Measurements from ENCODE around the gene CD8B.
"Not testable (repeated sequence)": the region's sequence is repeated elsewhere in the genome, so short reads cannot be mapped to it uniquely, and the experiment has no call there.

DNA sequence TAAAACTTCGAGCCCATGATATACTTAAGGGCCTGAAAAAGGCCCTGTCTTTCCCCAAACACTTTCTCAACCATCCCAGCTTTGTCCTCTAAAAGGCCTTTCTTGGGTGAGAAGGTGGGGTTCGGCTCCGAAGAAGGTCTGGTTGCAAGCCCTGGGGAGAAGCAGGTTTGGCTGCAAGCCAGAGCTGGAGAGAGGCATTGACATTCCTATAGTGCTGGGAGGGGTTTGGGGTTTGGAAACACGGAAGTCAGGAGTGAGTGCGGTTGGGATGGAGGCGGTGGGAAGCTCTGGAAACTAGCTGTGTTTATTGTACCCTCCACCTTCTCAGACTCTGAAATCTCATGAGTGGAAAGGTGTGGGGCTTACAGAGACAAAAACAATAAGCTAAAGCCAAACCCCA is 5.7 kb downstream of the CD8B start:
- TF ChIP-seq, protein P1, sequence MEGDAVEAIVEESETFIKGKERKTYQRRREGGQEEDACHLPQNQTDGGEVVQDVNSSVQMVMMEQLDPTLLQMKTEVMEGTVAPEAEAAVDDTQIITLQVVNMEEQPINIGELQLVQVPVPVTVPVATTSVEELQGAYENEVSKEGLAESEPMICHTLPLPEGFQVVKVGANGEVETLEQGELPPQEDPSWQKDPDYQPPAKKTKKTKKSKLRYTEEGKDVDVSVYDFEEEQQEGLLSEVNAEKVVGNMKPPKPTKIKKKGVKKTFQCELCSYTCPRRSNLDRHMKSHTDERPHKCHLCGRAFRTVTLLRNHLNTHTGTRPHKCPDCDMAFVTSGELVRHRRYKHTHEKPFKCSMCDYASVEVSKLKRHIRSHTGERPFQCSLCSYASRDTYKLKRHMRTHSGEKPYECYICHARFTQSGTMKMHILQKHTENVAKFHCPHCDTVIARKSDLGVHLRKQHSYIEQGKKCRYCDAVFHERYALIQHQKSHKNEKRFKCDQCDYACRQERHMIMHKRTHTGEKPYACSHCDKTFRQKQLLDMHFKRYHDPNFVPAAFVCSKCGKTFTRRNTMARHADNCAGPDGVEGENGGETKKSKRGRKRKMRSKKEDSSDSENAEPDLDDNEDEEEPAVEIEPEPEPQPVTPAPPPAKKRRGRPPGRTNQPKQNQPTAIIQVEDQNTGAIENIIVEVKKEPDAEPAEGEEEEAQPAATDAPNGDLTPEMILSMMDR (IDR thresholded peaks at IDR 0.05 in 2 of 3, conservative IDR thresholded peaks at IDR 0.05 in 1 of 3; ENCODE audit: insufficient read depth in 2 of 3, low read depth in 1 of 3, low read length in 3 of 3) = not testable (repeated sequence)
- TF ChIP-seq ZEB2 (IDR thresholded peaks at IDR 0.05); NFE2L1 (tag; IDR thresholded peaks at IDR 0.05; ENCODE audit: borderline replicate concordance, low read depth); EP300 (IDR thresholded peaks at IDR 0.05; ENCODE audit: low read length); ZNF561 (CRISPR knock-in tag; conservative IDR thresholded peaks at IDR 0.05); PHF21A (IDR thresholded peaks at IDR 0.05; ENCODE audit: borderline replicate concordance, low read depth); RAD21 (CRISPR knock-in tag; conservative IDR thresholded peaks at IDR 0.05 in 1 of 2, IDR thresholded peaks at IDR 0.05 in 1 of 2): not testable (repeated sequence)
- TF ChIP-seq, protein P2, sequence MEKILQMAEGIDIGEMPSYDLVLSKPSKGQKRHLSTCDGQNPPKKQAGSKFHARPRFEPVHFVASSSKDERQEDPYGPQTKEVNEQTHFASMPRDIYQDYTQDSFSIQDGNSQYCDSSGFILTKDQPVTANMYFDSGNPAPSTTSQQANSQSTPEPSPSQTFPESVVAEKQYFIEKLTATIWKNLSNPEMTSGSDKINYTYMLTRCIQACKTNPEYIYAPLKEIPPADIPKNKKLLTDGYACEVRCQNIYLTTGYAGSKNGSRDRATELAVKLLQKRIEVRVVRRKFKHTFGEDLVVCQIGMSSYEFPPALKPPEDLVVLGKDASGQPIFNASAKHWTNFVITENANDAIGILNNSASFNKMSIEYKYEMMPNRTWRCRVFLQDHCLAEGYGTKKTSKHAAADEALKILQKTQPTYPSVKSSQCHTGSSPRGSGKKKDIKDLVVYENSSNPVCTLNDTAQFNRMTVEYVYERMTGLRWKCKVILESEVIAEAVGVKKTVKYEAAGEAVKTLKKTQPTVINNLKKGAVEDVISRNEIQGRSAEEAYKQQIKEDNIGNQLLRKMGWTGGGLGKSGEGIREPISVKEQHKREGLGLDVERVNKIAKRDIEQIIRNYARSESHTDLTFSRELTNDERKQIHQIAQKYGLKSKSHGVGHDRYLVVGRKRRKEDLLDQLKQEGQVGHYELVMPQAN (IDR thresholded peaks at IDR 0.05; ENCODE audit: borderline replicate concordance) = not testable (repeated sequence)
- TF ChIP-seq, protein P3, sequence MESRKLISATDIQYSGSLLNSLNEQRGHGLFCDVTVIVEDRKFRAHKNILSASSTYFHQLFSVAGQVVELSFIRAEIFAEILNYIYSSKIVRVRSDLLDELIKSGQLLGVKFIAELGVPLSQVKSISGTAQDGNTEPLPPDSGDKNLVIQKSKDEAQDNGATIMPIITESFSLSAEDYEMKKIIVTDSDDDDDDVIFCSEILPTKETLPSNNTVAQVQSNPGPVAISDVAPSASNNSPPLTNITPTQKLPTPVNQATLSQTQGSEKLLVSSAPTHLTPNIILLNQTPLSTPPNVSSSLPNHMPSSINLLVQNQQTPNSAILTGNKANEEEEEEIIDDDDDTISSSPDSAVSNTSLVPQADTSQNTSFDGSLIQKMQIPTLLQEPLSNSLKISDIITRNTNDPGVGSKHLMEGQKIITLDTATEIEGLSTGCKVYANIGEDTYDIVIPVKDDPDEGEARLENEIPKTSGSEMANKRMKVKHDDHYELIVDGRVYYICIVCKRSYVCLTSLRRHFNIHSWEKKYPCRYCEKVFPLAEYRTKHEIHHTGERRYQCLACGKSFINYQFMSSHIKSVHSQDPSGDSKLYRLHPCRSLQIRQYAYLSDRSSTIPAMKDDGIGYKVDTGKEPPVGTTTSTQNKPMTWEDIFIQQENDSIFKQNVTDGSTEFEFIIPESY (CRISPR knock-in tag; IDR thresholded peaks at IDR 0.05) = not testable (repeated sequence)

Data from K562 (cell line).